Smooth muscle cell (in vitro differentiated cells): ENCODE results near the gene TMEM129. TPM values are rescaled to one million over a fixed set of nuclear protein-coding genes. Genes with fewer than 3 reads are reported as not detected.

Experiments
- DNase-seq: peaks from one replicate; lab custom pipeline; 2025; ENCODE audit not compliant: unreplicated experiment; lab: John Stamatoyannopoulos, UW
- H2AFZ ChIP-seq: fragments of 200-600 bp; sonication (generic); 2 replicates; pipeline ENCODE4 v1.6.0; 2016; ENCODE audit warnings: antibody characterized with exemption, low read depth, mild to moderate bottlenecking
- H3F3A ChIP-seq: fragments of 200-600 bp; sonication (generic); 2 replicates; pipeline ENCODE4 v1.6.0; 2017; ENCODE audit warnings: antibody characterized with exemption, low read depth
- H3K27ac ChIP-seq: fragments of 200-600 bp; sonication (generic); 2 replicates; pipeline ENCODE4 v1.5.1; 2016; ENCODE audit warnings: low read depth, mild to moderate bottlenecking
- H3K27me3 ChIP-seq: fragments of 200-600 bp; sonication (generic); 2 replicates; pipeline ENCODE4 v1.6.1; 2016; ENCODE audit warnings: low read depth, mild to moderate bottlenecking
- H3K36me3 ChIP-seq: fragments of 200-600 bp; sonication (generic); 2 replicates; pipeline ENCODE4 v1.5.1; 2016; ENCODE audit warnings: low read depth
- H3K4me1 ChIP-seq: fragments of 200-600 bp; sonication (generic); 2 replicates; pipeline ENCODE4 v1.5.1; 2016; ENCODE audit warnings: low read depth
- H3K4me2 ChIP-seq: fragments of 200-600 bp; sonication (generic); 2 replicates; pipeline ENCODE4 v1.6.0; 2016; ENCODE audit warnings: mild to moderate bottlenecking
- H3K4me3 ChIP-seq: fragments of 200-600 bp; sonication (generic); 2 replicates; pipeline ENCODE4 v1.5.1; 2016; ENCODE audit warnings: mild to moderate bottlenecking
- H3K79me2 ChIP-seq: fragments of 200-600 bp; sonication (generic); 2 replicates; pipeline ENCODE4 v1.6.0; 2016; ENCODE audit warnings: low read depth, mild to moderate bottlenecking
- H3K9ac ChIP-seq: fragments of 200-600 bp; sonication (generic); 2 replicates; pipeline ENCODE4 v1.6.0; 2016; ENCODE audit warnings: low read depth
- H3K9me3 ChIP-seq: fragments of 200-600 bp; sonication (generic); replicated peaks from 2 replicates; pipeline ENCODE4 v1.5.1; 2016; ENCODE audit warnings: low read depth
- H4K20me1 ChIP-seq: fragments of 200-600 bp; sonication (generic); 2 replicates; pipeline ENCODE4 v1.6.0; 2016; ENCODE audit warnings: low read depth
- CTCF ChIP-seq: fragments of 200-600 bp; sonication (generic); IDR thresholded peaks from 2 replicates; pipeline ENCODE4 v1.5.1; 2017; ENCODE audit warnings: borderline replicate concordance, mild to moderate bottlenecking, antibody characterized with exemption; ENCODE audit not compliant: insufficient read depth, poor library complexity, severe bottlenecking
- WGBS: methylation state at CpG from one replicate; pipeline ENCODE4 v1.1.7; 2016; ENCODE audit warnings: low lambda C conversion rate; 5-methylcytosine and 5-hydroxymethylcytosine counted together
- polyA plus RNA-seq: library from polyadenylated mRNA; unstranded; fragments of >200 nt; fragmentation: Nextera tagmentation; extraction: Ambion mirVana; gene quantifications from 2 replicates; pipeline ENCODE4 v1.2.1, GENCODE V29; 2016
- total RNA-seq: library from RNA; depleted of rRNA; stranded (reverse); fragments of >200 nt; gene quantifications from 2 replicates; pipeline ENCODE4 v1.2.3, GENCODE V29; 2014

Gene TMEM129
- total and polyA plus RNA-seq, 2 experiments from 2014 or later: 30.4 to 50.5 TPM

- no peaks in the 10 kb centered on the region for H3K36me3 ChIP-seq
- H3K9me3 ChIP-seq: no peaks in the 10 kb centered on the region
- H3K79me2 ChIP-seq: no peaks in the 10 kb centered on the region
- H3F3A ChIP-seq: no peaks in the 10 kb centered on the region
- no peak overlapping the region for H3K4me3 ChIP-seq
- H3K4me2 ChIP-seq: no peak overlapping the region
- 98% methylated on average over 7 of the region's 9 CpGs for WGBS
- no peaks in the 10 kb centered on the region for H4K20me1 ChIP-seq
- no peak overlapping the region for H3K27ac ChIP-seq
- no peaks in the 10 kb centered on the region for H3K4me1 ChIP-seq
- TF ChIP-seq CTCF: no peak
- no peak for DNase-seq
- no peaks in the 10 kb centered on the region for H3K27me3 ChIP-seq
- H2AFZ ChIP-seq: no peak overlapping the region
- H3K9ac ChIP-seq: no peak overlapping the region
Observed at GRCh38 chr4:1739358-1739757, 18.2 kb upstream of the TMEM129 start.

GRCh38 chr4:1738410-1738809, 17.3 kb upstream of the TMEM129 start:
- no peaks in the 10 kb centered on the region for H3K4me1 ChIP-seq
- WGBS: 99% methylated on average over 4 of the region's 4 CpGs
- H3K79me2 ChIP-seq: no peaks in the 10 kb centered on the region
- no peaks in the 10 kb centered on the region for H3K27me3 ChIP-seq
- no peak overlapping the region for H3K4me3 ChIP-seq
- H3K27ac ChIP-seq: no peak overlapping the region
- H4K20me1 ChIP-seq: no peaks in the 10 kb centered on the region
- H3F3A ChIP-seq: no peaks in the 10 kb centered on the region
- H2AFZ ChIP-seq: no peak overlapping the region
- no peak overlapping the region for H3K4me2 ChIP-seq
- TF ChIP-seq CTCF: no peak
- no peaks in the 10 kb centered on the region for H3K9me3 ChIP-seq
- no peak for DNase-seq
- no peak overlapping the region for H3K9ac ChIP-seq
- no peaks in the 10 kb centered on the region for H3K36me3 ChIP-seq

- Histone ChIP-seq H3K27me3 (no peaks in the 10 kb centered on the region), H3K27ac (no peak overlapping the region), H3K9me3 (no peaks in the 10 kb centered on the region), H3K4me2 (no peak overlapping the region), H3K4me3 (no peak overlapping the region), H3K79me2 (no peaks in the 10 kb centered on the region), H3F3A (no peaks in the 10 kb centered on the region), H2AFZ (no peak overlapping the region), H4K20me1 (no peaks in the 10 kb centered on the region), H3K36me3 (no peaks in the 10 kb centered on the region), H3K4me1 (no peaks in the 10 kb centered on the region), H3K9ac (no peak overlapping the region)
- no peak for TF ChIP-seq CTCF
- DNase-seq: no peak
- WGBS: 94% methylated on average over 15 of the region's 15 CpGs
Observed at GRCh38 chr4:1737666-1738065, 16.5 kb upstream of the TMEM129 start.

GRCh38 chr4:1736812-1737211, 15.7 kb upstream of the TMEM129 start:
- no peak overlapping the region for H3K27ac ChIP-seq
- no peaks in the 10 kb centered on the region for H3F3A ChIP-seq
- TF ChIP-seq CTCF: no peak
- WGBS: 95% methylated on average over 13 of the region's 13 CpGs
- H3K9me3 ChIP-seq: no peaks in the 10 kb centered on the region
- H3K36me3 ChIP-seq: no peaks in the 10 kb centered on the region
- H3K4me2 ChIP-seq: no peak overlapping the region
- H2AFZ ChIP-seq: no peak overlapping the region
- no peak for DNase-seq
- no peak overlapping the region for H3K9ac ChIP-seq
- H3K4me3 ChIP-seq: no peak overlapping the region
- H4K20me1 ChIP-seq: no peaks in the 10 kb centered on the region
- H3K27me3 ChIP-seq: no peaks in the 10 kb centered on the region
- no peaks in the 10 kb centered on the region for H3K79me2 ChIP-seq
- no peaks in the 10 kb centered on the region for H3K4me1 ChIP-seq
